GM10847 (cell line): ENCODE measurements around the gene LTA.

ENCODE experiments used
- POLR2A ChIP-seq: IDR thresholded peaks from 2 replicates; pipeline ENCODE4 v1.6.1; 2011; ENCODE audit not compliant: insufficient read length; ENCODE audit errors: extremely low read depth

The LTA gene

GRCh38 chr6:31535538-31536324 is 36.4 kb upstream of the LTA start:
- TF ChIP-seq POLR2A: no peak

- no peak for TF ChIP-seq POLR2A
Measured at GRCh38 chr6:31538805-31539400, 33.2 kb upstream of the LTA start.

GRCh38 chr6:31540640-31541039 is 31.4 kb upstream of the LTA start:
- no peak for TF ChIP-seq POLR2A

GRCh38 chr6:31541059-31541657 is 30.9 kb upstream of the LTA start:
- TF ChIP-seq POLR2A: no peak

- TF ChIP-seq POLR2A: peak; percentile 84
Measured at GRCh38 chr6:31541658-31542521, 30.2 kb upstream of the LTA start, which contains the start of gene DDX39B. Gene DDX39B (minus strand): TSS chr6:31542003. CDS start chr6:31540532, 1,471 bp downstream.

- TF ChIP-seq POLR2A: no peak
Measured at GRCh38 chr6:31543639-31544038, 28.4 kb upstream of the LTA start.

GRCh38 chr6:31544676-31545075 is 27.4 kb upstream of the LTA start:
- TF ChIP-seq POLR2A: no peak

GRCh38 chr6:31545291-31545690 is 26.8 kb upstream of the LTA start:
- TF ChIP-seq POLR2A: no peak

GRCh38 chr6:31546339-31546957 is 25.6 kb upstream of the LTA start, which contains the start of gene ATP6V1G2:
Gene ATP6V1G2 (minus strand): TSS chr6:31546608. CDS start chr6:31546559, 49 bp downstream.
- no peak for TF ChIP-seq POLR2A

- peak; percentile 41 for TF ChIP-seq POLR2A
Measured at GRCh38 chr6:31546958-31547726, 24.9 kb upstream of the LTA start, which contains the start of gene NFKBIL1. Gene NFKBIL1 (plus strand): TSS chr6:31547608. CDS start chr6:31547695, 87 bp downstream.

- TF ChIP-seq POLR2A: no peak
Measured at GRCh38 chr6:31547727-31548543, 24.2 kb upstream of the LTA start.

- no peak for TF ChIP-seq POLR2A
Measured at GRCh38 chr6:31548544-31548873, 23.6 kb upstream of the LTA start.

GRCh38 chr6:31556307-31556706 is 15.8 kb upstream of the LTA start:
- TF ChIP-seq POLR2A: no peak
